GM12801 (cell line): ENCODE data around the gene TLR6.

Source experiments
- CTCF ChIP-seq: IDR thresholded peaks from one replicate; pipeline ENCODE4 v1.5.1; 2011; ENCODE audit warnings: control low read depth; ENCODE audit not compliant: insufficient read length; ENCODE audit errors: extremely low read depth

TLR6 gene

DNA sequence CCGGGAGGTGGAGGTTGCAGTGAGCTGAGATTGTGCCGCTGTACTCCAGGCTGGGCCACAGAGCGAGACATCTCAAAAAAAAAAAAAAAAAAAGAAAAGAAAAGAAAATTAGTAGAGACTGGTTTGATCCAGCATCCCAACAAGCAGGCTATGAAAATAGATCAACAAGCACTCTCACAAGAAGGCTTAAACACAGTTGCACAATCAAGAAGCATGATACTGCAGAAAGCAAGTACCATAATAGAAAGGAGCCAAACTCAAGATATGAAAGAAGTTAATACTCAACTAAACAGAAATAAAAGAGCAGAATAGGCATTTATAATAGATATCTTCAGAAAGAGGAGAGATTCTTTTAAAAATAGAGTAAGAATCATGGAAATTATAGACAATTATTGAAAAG, 10.6 kb downstream of the TLR6 start:
- no peak for TF ChIP-seq CTCF

- no peak for TF ChIP-seq CTCF
Observed at GRCh38 chr4:38842994-38843393, 13.6 kb downstream of the TLR6 start.

DNA sequence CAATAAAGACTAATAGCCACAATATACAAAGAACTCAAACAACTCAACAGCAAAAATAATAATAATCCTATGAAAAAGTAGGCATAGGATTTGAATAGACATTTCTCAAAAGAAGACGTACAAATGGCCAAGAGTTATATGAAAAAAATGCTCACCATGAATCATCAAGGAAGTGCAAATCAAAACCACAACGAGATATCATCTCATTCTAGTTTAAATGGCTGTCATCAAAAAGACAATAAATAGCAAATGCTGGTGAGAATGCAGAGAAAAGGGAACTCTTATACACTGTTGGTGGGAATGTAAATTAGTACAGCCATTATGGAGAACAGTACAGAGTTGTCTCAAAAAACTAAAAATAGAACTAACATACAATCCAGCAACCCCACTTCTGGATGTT, 18.8 kb downstream of the TLR6 start:
- no peak for TF ChIP-seq CTCF

DNA sequence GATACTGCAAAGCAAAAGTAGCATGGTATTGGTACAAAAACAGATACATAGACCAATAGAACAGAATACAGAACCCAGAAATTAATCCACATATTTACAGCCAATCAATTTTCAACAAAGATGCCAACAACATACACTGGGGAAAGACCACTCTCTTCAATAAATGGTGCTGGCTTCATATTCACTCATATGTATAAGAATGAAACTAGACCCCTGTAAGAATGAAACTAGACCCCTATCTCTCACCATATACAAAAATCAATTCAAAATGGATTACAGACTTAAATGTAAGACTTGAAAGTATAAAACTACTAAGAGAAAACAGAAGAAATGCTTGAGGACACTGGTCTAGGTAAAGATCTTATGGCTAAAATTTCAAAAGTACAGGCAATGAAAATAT, 19.3 kb downstream of the TLR6 start:
- TF ChIP-seq CTCF = no peak

DNA sequence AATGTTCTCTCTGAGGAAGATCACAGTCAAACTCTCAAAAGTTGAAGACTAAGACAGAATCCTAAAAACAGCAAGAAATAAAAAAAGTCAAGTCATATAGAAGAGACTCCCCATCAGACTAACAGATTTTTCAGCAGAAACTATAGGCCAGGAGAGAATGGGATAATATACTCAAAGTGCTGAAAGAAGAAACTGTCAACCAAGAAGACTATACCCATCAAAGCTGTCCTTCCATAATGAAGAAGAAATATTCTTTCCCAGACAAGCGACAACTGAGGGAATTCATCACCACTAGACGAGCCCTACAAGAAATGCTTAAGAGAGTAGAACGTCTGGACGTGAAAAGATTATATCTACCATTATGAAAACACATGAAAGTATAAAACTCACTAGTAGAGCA, 22.0 kb downstream of the TLR6 start:
- TF ChIP-seq CTCF = no peak

GRCh38 chr4:38832624-38833528, 23.7 kb downstream of the TLR6 start:
- TF ChIP-seq CTCF = no peak

DNA sequence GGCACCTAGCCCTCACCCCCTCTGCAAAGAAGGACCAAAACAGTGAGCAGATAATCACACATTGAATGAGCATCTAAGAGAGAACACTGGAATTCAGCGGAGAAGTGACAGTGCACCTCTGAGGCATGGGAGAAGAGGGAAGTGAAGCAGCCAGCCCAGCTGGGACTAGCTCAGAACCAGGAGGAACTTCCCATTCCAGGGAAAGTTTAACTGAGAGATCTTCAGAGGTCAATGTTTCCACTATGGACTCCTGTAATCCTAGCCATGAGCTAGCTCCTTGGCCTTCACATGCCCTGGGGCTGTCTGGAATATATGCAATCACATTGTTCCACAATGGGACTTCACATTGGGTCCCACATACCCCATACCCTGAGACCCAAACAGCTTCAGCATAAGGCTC, 24.4 kb downstream of the TLR6 start:
- no peak for TF ChIP-seq CTCF
